GM12875 (cell line): ENCODE measurements around the gene GK2.

ENCODE experiments used
- H3K4me3 ChIP-seq: one replicate; pipeline ENCODE4 v1.5.1; 2011; ENCODE audit warnings: low read depth, low read length, control low read depth
- CTCF ChIP-seq: IDR thresholded peaks from 2 replicates; pipeline ENCODE4 v1.5.1; 2011; ENCODE audit warnings: low read depth, mild to moderate bottlenecking, control low read depth, inconsistent platforms, low read length, moderate library complexity, borderline replicate concordance; ENCODE audit not compliant: insufficient read depth

The GK2 gene

GRCh38 chr4:79413032-79413885 lies 5.2 kb upstream of the GK2 start:
- TF ChIP-seq CTCF, result no peak
- no peak overlapping the region for H3K4me3 ChIP-seq

- no peak overlapping the region for H3K4me3 ChIP-seq
- no peak for TF ChIP-seq CTCF
Measured at GRCh38 chr4:79404666-79405065, 3.4 kb downstream of the GK2 start.

GRCh38 chr4:79403356-79403755 lies 4.7 kb downstream of the GK2 start:
- H3K4me3 ChIP-seq, result no peak overlapping the region
- TF ChIP-seq CTCF, result no peak

GRCh38 chr4:79402332-79402851 lies 5.6 kb downstream of the GK2 start:
- TF ChIP-seq CTCF, result no peak
- H3K4me3 ChIP-seq, result no peak overlapping the region

- H3K4me3 ChIP-seq, result no peak overlapping the region
- TF ChIP-seq CTCF, result no peak
Measured at GRCh38 chr4:79399076-79399475, 9.0 kb downstream of the GK2 start.

DNA sequence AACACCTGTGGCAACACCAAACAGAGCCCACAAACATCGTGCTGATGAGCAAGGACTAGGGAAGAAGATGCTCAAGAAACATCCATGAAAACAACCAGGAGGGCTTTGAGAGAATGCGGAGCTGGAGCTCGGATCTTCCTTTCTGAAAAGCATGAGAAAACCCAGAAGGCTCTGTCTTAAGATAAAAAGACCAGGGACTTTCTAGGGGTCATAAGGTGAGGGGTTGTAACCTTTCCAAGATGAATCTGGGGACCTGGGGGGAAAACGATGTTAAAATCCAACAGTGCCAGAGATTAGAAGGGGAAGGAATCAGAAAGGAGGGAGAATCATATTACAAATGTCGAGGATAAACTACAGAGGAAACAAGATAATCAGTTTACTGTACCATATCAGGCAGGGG lies 10.1 kb downstream of the GK2 start:
- H3K4me3 ChIP-seq, result no peak overlapping the region
- no peak for TF ChIP-seq CTCF

DNA sequence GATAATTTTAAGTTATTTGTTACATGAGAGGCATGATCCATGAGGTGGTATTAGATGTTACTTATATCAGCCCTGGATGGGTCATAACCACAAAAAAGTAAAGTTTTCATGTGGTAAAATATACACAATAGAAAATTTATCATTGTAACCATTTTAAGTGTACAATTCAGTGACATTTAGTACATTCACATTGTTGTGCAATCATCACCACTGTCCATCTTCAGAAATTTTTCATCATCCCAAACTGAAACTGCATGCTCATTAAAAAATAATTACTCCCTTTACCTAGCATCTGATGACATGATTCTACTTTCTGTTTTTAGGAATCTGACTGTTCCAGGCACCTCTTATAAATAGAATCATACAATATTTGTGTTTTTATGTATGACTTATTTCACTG lies 11.2 kb downstream of the GK2 start:
- H3K4me3 ChIP-seq, result no peak overlapping the region
- no peak for TF ChIP-seq CTCF
